GM23248 (cell line): Measurements from ENCODE around the gene TMEM131L. TPM values are rescaled to one million over a fixed set of nuclear protein-coding genes. Genes with fewer than 3 reads are reported as not detected.

ENCODE experiments used
- DNase-seq: peaks from one replicate; pipeline ENCODE4 v3.0.0-alpha.2; 2015
- H2AFZ ChIP-seq: fragments of 200-600 bp; sonication (generic); 2 replicates; pipeline ENCODE4 v1.6.1; 2016; ENCODE audit warnings: antibody characterized with exemption
- H3F3A ChIP-seq: fragments of 200-600 bp; sonication (generic); 2 replicates; pipeline ENCODE4 v1.6.1; 2016; ENCODE audit warnings: mild to moderate bottlenecking, antibody characterized with exemption, mixed run types; ENCODE audit not compliant: insufficient read depth
- H3K27ac ChIP-seq: fragments of 200-600 bp; sonication (generic); 2 replicates; pipeline ENCODE4 v1.5.1; 2016; ENCODE audit warnings: mild to moderate bottlenecking
- H3K27me3 ChIP-seq: fragments of 200-600 bp; sonication (generic); replicated peaks from 2 replicates; pipeline ENCODE4 v1.6.1; 2016; ENCODE audit warnings: mild to moderate bottlenecking; ENCODE audit not compliant: insufficient read depth
- H3K36me3 ChIP-seq: fragments of 200-600 bp; sonication (generic); 2 replicates; pipeline ENCODE4 v1.6.1; 2016; ENCODE audit warnings: low read depth, mild to moderate bottlenecking
- H3K4me1 ChIP-seq: fragments of 200-600 bp; sonication (generic); 2 replicates; pipeline ENCODE4 v1.6.1; 2016; ENCODE audit warnings: mild to moderate bottlenecking; ENCODE audit not compliant: insufficient read depth
- H3K4me2 ChIP-seq: fragments of 200-600 bp; sonication (generic); one replicate; pipeline ENCODE4 v1.6.1; 2016; ENCODE audit warnings: mild to moderate bottlenecking; ENCODE audit not compliant: unreplicated experiment
- H3K4me3 ChIP-seq: fragments of 200-600 bp; sonication (generic); 2 replicates; pipeline ENCODE4 v1.5.1; 2016; ENCODE audit warnings: mild to moderate bottlenecking
- H3K79me2 ChIP-seq: fragments of 200-600 bp; sonication (generic); 2 replicates; pipeline ENCODE4 v1.6.1; 2016; ENCODE audit warnings: mild to moderate bottlenecking; ENCODE audit not compliant: insufficient read depth
- H3K9ac ChIP-seq: fragments of 200-600 bp; sonication (generic); 2 replicates; pipeline ENCODE4 v1.6.1; 2016; ENCODE audit warnings: mild to moderate bottlenecking
- H3K9me2 ChIP-seq: fragments of 200-600 bp; sonication (generic); 2 replicates; pipeline ENCODE4 v1.6.1; 2016; ENCODE audit warnings: mixed run types, mild to moderate bottlenecking, moderate library complexity; ENCODE audit not compliant: insufficient read depth
- H3K9me3 ChIP-seq: fragments of 200-600 bp; sonication (generic); one replicate; pipeline ENCODE4 v1.6.1; 2017; ENCODE audit warnings: low read depth
- H4K20me1 ChIP-seq: fragments of 200-600 bp; sonication (generic); 2 replicates; pipeline ENCODE4 v1.6.0; 2016; ENCODE audit not compliant: insufficient read depth
- EZH2 ChIP-seq: fragments of 200-600 bp; sonication (generic); IDR thresholded peaks from 2 replicates; pipeline ENCODE4 v1.6.1; 2018; ENCODE audit warnings: antibody characterized with exemption, mild to moderate bottlenecking; ENCODE audit not compliant: insufficient read depth, poor library complexity, severe bottlenecking
- EZH2phosphoT487 ChIP-seq: fragments of 200-600 bp; sonication (generic); IDR thresholded peaks from 2 replicates; pipeline ENCODE4 v1.6.1; 2018; ENCODE audit warnings: antibody characterized with exemption, moderate library complexity, mild to moderate bottlenecking, low read depth; ENCODE audit not compliant: insufficient read depth
- WGBS, 2 experiments: methylation state at CpG; one replicate each; pipeline ENCODE4 v1.1.6; 2015 to 2017; ENCODE audit warnings: low lambda C conversion rate in 2 of 2, low coverage in 1 of 2; ENCODE audit errors: missing lambda C conversion rate in 2 of 2; 5-methylcytosine and 5-hydroxymethylcytosine counted together
- in situ Hi-C: fragments of 300-500 bp; cut with MboI; formaldehyde crosslinking; loops from 2 replicates; pipeline ENCODE4 v1.15.0; 2020
- polyA plus RNA-seq: library from polyadenylated mRNA; unstranded; fragments of >200 nt; fragmentation: Nextera tagmentation; extraction: Ambion mirVana; gene quantifications from 2 replicates; pipeline ENCODE4 v1.2.1, GENCODE V29; 2016
- total RNA-seq: library from RNA; depleted of rRNA; stranded (reverse); fragments of >200 nt; shearing (Covaris generic); gene quantifications from 2 replicates; pipeline ENCODE4 v1.2.3, GENCODE V29; 2014

TMEM131L gene
- total and polyA plus RNA-seq, 2 experiments from 2014 or later, result 8.7 to 11.1 TPM

DNA sequence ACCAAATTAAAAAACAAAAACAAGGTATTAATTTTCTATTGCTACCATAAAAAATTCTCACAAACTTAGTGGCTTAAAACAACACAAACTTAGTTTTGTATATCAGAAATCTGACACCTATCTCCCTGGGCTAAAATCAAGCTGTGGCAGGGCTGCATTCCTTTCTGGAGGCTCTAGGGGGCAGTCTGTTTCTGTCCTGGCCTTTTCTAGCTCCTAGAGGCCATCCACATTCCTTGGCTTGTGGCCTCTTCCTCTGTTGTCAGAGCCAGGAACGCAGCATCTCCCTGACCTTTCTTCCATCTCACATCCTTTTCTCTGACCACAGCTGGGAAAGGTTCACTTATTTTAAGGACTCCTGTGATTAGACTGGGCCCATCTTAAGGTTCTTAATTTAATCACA lies 179.0 kb downstream of the TMEM131L start:
- no peak for DNase-seq
- no peaks in the 10 kb centered on the region for H3F3A ChIP-seq
- H3K4me3 ChIP-seq, result no peak overlapping the region
- no peak for TF ChIP-seq EZH2phosphoT487
- no peak for TF ChIP-seq EZH2
- no peaks in the 10 kb centered on the region for H3K36me3 ChIP-seq
- H3K4me1 ChIP-seq, result no peaks in the 10 kb centered on the region
- no peaks in the 10 kb centered on the region for H3K27me3 ChIP-seq
- in situ Hi-C loops, result no loop called here
- no peak overlapping the region for H2AFZ ChIP-seq
- no peaks in the 10 kb centered on the region for H4K20me1 ChIP-seq
- H3K9me2 ChIP-seq, result no peaks in the 10 kb centered on the region
- no peak overlapping the region for H3K9ac ChIP-seq
- no peaks in the 10 kb centered on the region for H3K79me2 ChIP-seq
- no peak overlapping the region for H3K4me2 ChIP-seq
- no peak overlapping the region for H3K27ac ChIP-seq
- H3K9me3 ChIP-seq, result no peaks in the 10 kb centered on the region
- WGBS, 2 experiments, result 48 to 52% methylated on average over 1 of the region's 1 CpG

GRCh38 chr4:153646261-153646660 lies 180.1 kb downstream of the TMEM131L start:
- TF ChIP-seq EZH2, result no peak
- TF ChIP-seq EZH2phosphoT487, result no peak
- H3K9me2 ChIP-seq, result no peaks in the 10 kb centered on the region
- no peaks in the 10 kb centered on the region for H3K27me3 ChIP-seq
- no peak overlapping the region for H3K4me2 ChIP-seq
- no peak overlapping the region for H3K27ac ChIP-seq
- no peaks in the 10 kb centered on the region for H3K36me3 ChIP-seq
- no peaks in the 10 kb centered on the region for H3F3A ChIP-seq
- H3K79me2 ChIP-seq, result no peaks in the 10 kb centered on the region
- DNase-seq, result no peak
- H4K20me1 ChIP-seq, result no peaks in the 10 kb centered on the region
- no peak overlapping the region for H3K4me3 ChIP-seq
- no peak overlapping the region for H2AFZ ChIP-seq
- 38 to 52% methylated on average over 1 of the region's 1 CpG for WGBS, 2 experiments
- in situ Hi-C loops, result no loop called here
- no peaks in the 10 kb centered on the region for H3K9me3 ChIP-seq
- no peak overlapping the region for H3K9ac ChIP-seq
- H3K4me1 ChIP-seq, result 0 out of 2 replicates have a peak, but pooled peaks cover under 1% of the 10 kb centered on the region

DNA sequence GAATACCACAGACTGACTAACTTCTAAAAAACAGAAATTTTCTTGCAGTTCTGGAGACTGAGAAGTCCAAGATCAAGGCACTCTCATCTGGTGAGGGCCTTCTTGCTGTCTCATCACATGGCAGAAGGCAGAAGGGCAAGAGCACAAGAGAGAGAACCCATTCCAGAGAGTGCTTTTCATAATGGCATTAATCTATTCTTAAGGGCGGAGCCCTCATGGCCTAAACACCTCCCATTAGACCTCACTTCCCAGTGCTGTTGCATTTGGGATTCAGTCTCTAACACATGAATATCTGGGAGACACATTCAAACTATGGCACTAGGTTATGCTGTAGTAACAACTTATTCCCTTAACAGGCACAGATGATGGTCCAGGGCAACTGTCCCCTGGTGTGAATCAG lies 180.8 kb downstream of the TMEM131L start:
- Histone ChIP-seq H3K9me2 (no peaks in the 10 kb centered on the region), H3K79me2 (no peaks in the 10 kb centered on the region), H4K20me1 (no peaks in the 10 kb centered on the region), H3K27ac (no peak overlapping the region), H3F3A (no peaks in the 10 kb centered on the region), H2AFZ (no peak overlapping the region), H3K4me3 (no peak overlapping the region), H3K4me2 (no peak overlapping the region), H3K36me3 (no peaks in the 10 kb centered on the region), H3K27me3 (no peaks in the 10 kb centered on the region), H3K9me3 (no peaks in the 10 kb centered on the region), H3K9ac (no peak overlapping the region), H3K4me1 (peaks cover 6% of the 10 kb centered on the region; the same call in 1 of the 2 replicates)
- in situ Hi-C loops, result no loop called here
- 94 to 95% methylated on average over 1 of the region's 1 CpG for WGBS, 2 experiments
- no peak for DNase-seq
- no peak for TF ChIP-seq EZH2phosphoT487
- no peak for TF ChIP-seq EZH2

DNA sequence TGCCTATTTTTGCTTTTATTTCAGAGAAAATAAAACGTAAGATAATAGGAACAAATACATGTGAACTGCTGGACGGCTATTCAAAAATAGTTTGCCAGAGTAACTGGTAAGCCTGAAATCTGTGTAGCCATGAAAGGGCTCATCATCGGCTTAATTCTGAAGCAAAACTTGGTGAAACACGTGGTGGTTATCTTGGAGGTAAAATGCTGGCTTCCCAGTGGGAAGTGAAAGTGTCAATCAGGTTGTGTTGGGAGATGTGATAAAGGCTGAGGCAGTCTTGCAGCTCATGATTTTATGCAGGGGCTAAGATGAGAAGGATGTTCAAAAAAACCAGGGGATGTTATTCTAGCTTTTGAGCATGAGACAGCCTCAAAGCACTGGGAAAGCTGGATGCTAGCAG lies 181.8 kb downstream of the TMEM131L start:
- H3K79me2 ChIP-seq, result no peaks in the 10 kb centered on the region
- H3K36me3 ChIP-seq, result no peaks in the 10 kb centered on the region
- H4K20me1 ChIP-seq, result no peaks in the 10 kb centered on the region
- no peaks in the 10 kb centered on the region for H3K27me3 ChIP-seq
- H3K4me1 ChIP-seq, result peaks cover 9% of the 10 kb centered on the region; the same call in 1 of the 2 replicates
- no peaks in the 10 kb centered on the region for H3F3A ChIP-seq
- H3K9me3 ChIP-seq, result no peaks in the 10 kb centered on the region
- no peak for TF ChIP-seq EZH2
- no peak for TF ChIP-seq EZH2phosphoT487
- no peak overlapping the region for H2AFZ ChIP-seq
- no peak for DNase-seq
- no peak overlapping the region for H3K9ac ChIP-seq
- H3K27ac ChIP-seq, result no peak overlapping the region
- 57 to 58% methylated on average over 4 of the region's 4 CpGs for WGBS, 2 experiments
- H3K4me2 ChIP-seq, result no peak overlapping the region
- H3K9me2 ChIP-seq, result no peaks in the 10 kb centered on the region
- in situ Hi-C loops, result no loop called here
- H3K4me3 ChIP-seq, result no peak overlapping the region

- Histone ChIP-seq H3K9me3 (no peaks in the 10 kb centered on the region), H3K9ac (no peak overlapping the region), H3K4me2 (no peak overlapping the region), H4K20me1 (no peaks in the 10 kb centered on the region), H3K36me3 (no peaks in the 10 kb centered on the region), H3K27me3 (no peaks in the 10 kb centered on the region), H3K4me3 (no peak overlapping the region), H3K4me1 (peaks cover 9% of the 10 kb centered on the region; the same call in 1 of the 2 replicates), H3K27ac (no peak overlapping the region), H3K9me2 (no peaks in the 10 kb centered on the region), H3F3A (no peaks in the 10 kb centered on the region), H2AFZ (no peak overlapping the region), H3K79me2 (no peaks in the 10 kb centered on the region)
- TF ChIP-seq EZH2, result no peak
- TF ChIP-seq EZH2phosphoT487, result no peak
- DNase-seq, result peak; percentile 56
- in situ Hi-C loops, result no loop called here
- WGBS, 2 experiments, result 53% methylated on average over 6 of the region's 6 CpGs
These were observed 183.4 kb downstream of the TMEM131L start for GRCh38 chr4:153649572-153649991.
